Smooth muscle cell (in vitro differentiated cells): Measurements from ENCODE around the gene INSL3. TPM values are rescaled to one million over a fixed set of nuclear protein-coding genes. Genes with fewer than 3 reads are reported as not detected.

ENCODE experiments used
- DNase-seq: peaks from one replicate; lab custom pipeline; 2025; ENCODE audit not compliant: unreplicated experiment; lab: John Stamatoyannopoulos, UW
- H2AFZ ChIP-seq: fragments of 200-600 bp; sonication (generic); 2 replicates; pipeline ENCODE4 v1.6.0; 2016; ENCODE audit warnings: antibody characterized with exemption, low read depth, mild to moderate bottlenecking
- H3F3A ChIP-seq: fragments of 200-600 bp; sonication (generic); 2 replicates; pipeline ENCODE4 v1.6.0; 2017; ENCODE audit warnings: antibody characterized with exemption, low read depth
- H3K27ac ChIP-seq: fragments of 200-600 bp; sonication (generic); 2 replicates; pipeline ENCODE4 v1.5.1; 2016; ENCODE audit warnings: low read depth, mild to moderate bottlenecking
- H3K27me3 ChIP-seq: fragments of 200-600 bp; sonication (generic); 2 replicates; pipeline ENCODE4 v1.6.1; 2016; ENCODE audit warnings: low read depth, mild to moderate bottlenecking
- H3K36me3 ChIP-seq: fragments of 200-600 bp; sonication (generic); 2 replicates; pipeline ENCODE4 v1.5.1; 2016; ENCODE audit warnings: low read depth
- H3K4me1 ChIP-seq: fragments of 200-600 bp; sonication (generic); 2 replicates; pipeline ENCODE4 v1.5.1; 2016; ENCODE audit warnings: low read depth
- H3K4me2 ChIP-seq: fragments of 200-600 bp; sonication (generic); 2 replicates; pipeline ENCODE4 v1.6.0; 2016; ENCODE audit warnings: mild to moderate bottlenecking
- H3K4me3 ChIP-seq: fragments of 200-600 bp; sonication (generic); 2 replicates; pipeline ENCODE4 v1.5.1; 2016; ENCODE audit warnings: mild to moderate bottlenecking
- H3K79me2 ChIP-seq: fragments of 200-600 bp; sonication (generic); 2 replicates; pipeline ENCODE4 v1.6.0; 2016; ENCODE audit warnings: low read depth, mild to moderate bottlenecking
- H3K9ac ChIP-seq: fragments of 200-600 bp; sonication (generic); 2 replicates; pipeline ENCODE4 v1.6.0; 2016; ENCODE audit warnings: low read depth
- H3K9me3 ChIP-seq: fragments of 200-600 bp; sonication (generic); replicated peaks from 2 replicates; pipeline ENCODE4 v1.5.1; 2016; ENCODE audit warnings: low read depth
- H4K20me1 ChIP-seq: fragments of 200-600 bp; sonication (generic); 2 replicates; pipeline ENCODE4 v1.6.0; 2016; ENCODE audit warnings: low read depth
- CTCF ChIP-seq: fragments of 200-600 bp; sonication (generic); IDR thresholded peaks from 2 replicates; pipeline ENCODE4 v1.5.1; 2017; ENCODE audit warnings: borderline replicate concordance, mild to moderate bottlenecking, antibody characterized with exemption; ENCODE audit not compliant: insufficient read depth, poor library complexity, severe bottlenecking
- WGBS: methylation state at CpG from one replicate; pipeline ENCODE4 v1.1.7; 2016; ENCODE audit warnings: low lambda C conversion rate; 5-methylcytosine and 5-hydroxymethylcytosine counted together
- polyA plus RNA-seq: library from polyadenylated mRNA; unstranded; fragments of >200 nt; fragmentation: Nextera tagmentation; extraction: Ambion mirVana; gene quantifications from 2 replicates; pipeline ENCODE4 v1.2.1, GENCODE V29; 2016
- total RNA-seq: library from RNA; depleted of rRNA; stranded (reverse); fragments of >200 nt; gene quantifications from 2 replicates; pipeline ENCODE4 v1.2.3, GENCODE V29; 2014

INSL3 gene
- total and polyA plus RNA-seq, 2 experiments from 2014 or later: 0.80 to 1.1 TPM

DNA sequence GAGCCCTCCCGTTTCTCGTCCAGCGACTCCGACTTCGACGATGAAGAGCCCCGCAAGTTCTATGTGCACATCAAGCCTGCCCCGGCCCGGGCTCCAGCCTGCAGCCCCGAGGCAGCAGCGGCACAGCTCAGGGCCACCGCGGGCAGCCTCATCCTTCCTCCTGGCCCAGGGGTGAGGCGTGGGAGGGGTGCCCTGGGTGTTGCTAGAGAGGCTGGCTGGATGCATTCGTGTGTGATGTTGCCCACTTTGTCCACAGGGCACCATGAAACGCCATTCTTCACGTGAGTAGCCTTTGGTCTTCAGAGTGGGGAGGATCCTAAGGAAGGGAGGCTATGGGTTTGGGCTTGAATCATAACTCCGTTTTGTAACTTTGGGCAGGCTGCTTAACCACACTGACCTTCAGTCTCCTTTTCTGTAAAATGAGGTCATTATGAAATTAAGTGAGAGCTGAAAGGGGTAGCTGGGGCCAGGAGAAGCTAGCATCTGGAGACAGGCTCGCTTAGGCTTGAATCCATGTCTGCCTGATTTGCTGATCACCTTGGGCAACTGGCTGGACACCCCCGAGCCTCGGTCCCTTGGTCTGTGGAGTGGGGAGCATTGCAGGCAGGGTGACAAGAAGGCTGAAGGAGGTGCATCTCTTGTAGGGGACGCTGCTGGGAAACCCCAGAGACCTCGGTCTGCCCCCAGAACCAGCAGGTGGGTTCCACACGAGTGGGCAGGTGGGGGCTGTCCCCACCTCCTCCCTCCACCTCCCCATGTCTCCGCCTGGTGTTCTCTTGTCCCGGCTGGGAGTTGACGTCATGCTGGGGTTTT, 45.1 kb downstream of the INSL3 start:
- Histone ChIP-seq H3K9me3 (no peaks in the 10 kb centered on the region), H4K20me1 (no peaks in the 10 kb centered on the region), H3K4me3 (no peak overlapping the region), H3K4me1 (peaks cover 7% of the 10 kb centered on the region), H3K36me3 (no peaks in the 10 kb centered on the region), H3K9ac (no peak overlapping the region), H3K27ac (no peak overlapping the region), H3K27me3 (no peaks in the 10 kb centered on the region), H3K4me2 (no peak overlapping the region), H3F3A (no peaks in the 10 kb centered on the region), H3K79me2 (no peaks in the 10 kb centered on the region), H2AFZ (no peak overlapping the region)
- DNase-seq: no peak
- no peak for TF ChIP-seq CTCF
- 83% methylated on average over 27 of the region's 27 CpGs for WGBS

GRCh38 chr19:17775245-17775927, 45.9 kb downstream of the INSL3 start:
- WGBS: 52% methylated on average over 16 of the region's 16 CpGs

DNA sequence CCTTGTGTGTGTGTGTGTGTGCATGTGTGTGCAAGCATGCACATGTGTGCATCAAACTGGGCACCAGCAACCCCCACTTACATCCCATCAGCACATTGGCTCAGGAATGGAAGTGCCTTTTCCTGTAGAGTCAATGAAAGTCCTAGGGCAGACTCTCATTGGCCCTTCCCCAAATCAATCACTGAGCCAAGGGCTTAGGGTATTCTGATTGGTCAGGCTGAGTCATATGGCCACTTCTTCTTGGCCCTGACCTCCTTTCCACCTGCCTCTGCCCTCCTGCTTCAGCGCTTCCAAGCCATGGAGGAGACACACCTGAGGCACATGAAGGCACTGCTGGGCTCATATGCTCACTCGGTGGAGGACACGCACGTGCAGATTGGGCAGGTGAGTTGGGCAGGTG, 49.1 kb downstream of the INSL3 start:
- no peak overlapping the region for H3K4me3 ChIP-seq
- no peak for DNase-seq
- H3K79me2 ChIP-seq: no peaks in the 10 kb centered on the region
- no peak overlapping the region for H3K9ac ChIP-seq
- no peaks in the 10 kb centered on the region for H4K20me1 ChIP-seq
- H3K4me2 ChIP-seq: no peak overlapping the region
- no peaks in the 10 kb centered on the region for H3K27me3 ChIP-seq
- peaks cover 3% of the 10 kb centered on the region for H3F3A ChIP-seq
- H3K36me3 ChIP-seq: no peaks in the 10 kb centered on the region
- no peak for TF ChIP-seq CTCF
- H3K9me3 ChIP-seq: no peaks in the 10 kb centered on the region
- no peak overlapping the region for H3K27ac ChIP-seq
- no peak overlapping the region for H2AFZ ChIP-seq
- no peaks in the 10 kb centered on the region for H3K4me1 ChIP-seq
- 94% methylated on average over 4 of the region's 4 CpGs for WGBS

More at GRCh38 chr19:17775245-17775927, 45.9 kb downstream of the INSL3 start:
- H2AFZ ChIP-seq: no peak overlapping the region
- H3F3A ChIP-seq: no peaks in the 10 kb centered on the region
- H3K4me2 ChIP-seq: no peak overlapping the region
- no peaks in the 10 kb centered on the region for H3K79me2 ChIP-seq
- no peaks in the 10 kb centered on the region for H3K36me3 ChIP-seq
- no peak overlapping the region for H3K27ac ChIP-seq
- no peaks in the 10 kb centered on the region for H3K27me3 ChIP-seq
- no peak overlapping the region for H3K9ac ChIP-seq
- no peak overlapping the region for H3K4me3 ChIP-seq
- peaks cover 7% of the 10 kb centered on the region for H3K4me1 ChIP-seq
- H4K20me1 ChIP-seq: no peaks in the 10 kb centered on the region
- TF ChIP-seq CTCF: peak; percentile 64
- H3K9me3 ChIP-seq: no peaks in the 10 kb centered on the region
- peak; percentile 31 for DNase-seq
